Neural cell (in vitro differentiated cells): ENCODE data around the gene MAD1L1.

Experiments
- EZH2 ChIP-seq: fragments of 200-600, 300-800 bp; shearing (Covaris generic), sonication (generic); IDR thresholded peaks from 2 replicates; pipeline ENCODE4 v1.6.1; 2014; ENCODE audit warnings: antibody characterized with exemption, low read length, borderline replicate concordance, mild to moderate bottlenecking; ENCODE audit not compliant: insufficient read depth, poor library complexity, severe bottlenecking
- MXI1 ChIP-seq: fragments of 450-650 bp; conservative IDR thresholded peaks from 2 replicates; pipeline ENCODE4 v1.6.1; 2014; ENCODE audit warnings: antibody characterized with exemption, mild to moderate bottlenecking; ENCODE audit not compliant: poor library complexity, severe bottlenecking
- POLR2AphosphoS5 ChIP-seq: IDR thresholded peaks from 2 replicates; pipeline ENCODE4 v1.6.1; 2012
- REST ChIP-seq: IDR thresholded peaks from 2 replicates; pipeline ENCODE4 v1.6.1; 2012; ENCODE audit warnings: borderline replicate concordance
- TF ChIP-seq, protein P1 (sequence below): fragments of 450-650 bp; IDR thresholded peaks from 2 replicates; pipeline ENCODE4 v1.5.1; 2014; ENCODE audit warnings: antibody characterized with exemption, mild to moderate bottlenecking, moderate library complexity; ENCODE audit not compliant: poor library complexity, severe bottlenecking

DNA sequence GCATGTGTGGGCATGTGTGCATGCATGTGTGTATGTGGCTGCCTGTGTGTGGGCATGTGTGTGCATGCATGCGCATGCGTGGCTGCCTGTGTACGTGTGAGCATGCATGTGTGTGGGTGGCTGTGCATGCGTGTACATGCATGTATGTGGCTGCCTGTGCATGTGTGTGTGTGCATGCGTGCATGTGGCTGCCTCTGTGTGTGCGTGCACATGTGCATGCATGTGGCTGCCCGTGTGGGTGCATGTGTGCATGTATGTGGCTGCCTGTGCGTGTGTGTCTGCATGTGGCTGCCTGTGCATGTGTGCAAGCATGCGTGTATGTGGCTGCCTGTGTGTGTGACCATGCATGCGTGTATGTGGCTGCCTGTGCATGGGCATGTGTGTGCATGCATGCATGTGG lies 345.5 kb downstream of the MAD1L1 start:
- TF ChIP-seq, protein P1, sequence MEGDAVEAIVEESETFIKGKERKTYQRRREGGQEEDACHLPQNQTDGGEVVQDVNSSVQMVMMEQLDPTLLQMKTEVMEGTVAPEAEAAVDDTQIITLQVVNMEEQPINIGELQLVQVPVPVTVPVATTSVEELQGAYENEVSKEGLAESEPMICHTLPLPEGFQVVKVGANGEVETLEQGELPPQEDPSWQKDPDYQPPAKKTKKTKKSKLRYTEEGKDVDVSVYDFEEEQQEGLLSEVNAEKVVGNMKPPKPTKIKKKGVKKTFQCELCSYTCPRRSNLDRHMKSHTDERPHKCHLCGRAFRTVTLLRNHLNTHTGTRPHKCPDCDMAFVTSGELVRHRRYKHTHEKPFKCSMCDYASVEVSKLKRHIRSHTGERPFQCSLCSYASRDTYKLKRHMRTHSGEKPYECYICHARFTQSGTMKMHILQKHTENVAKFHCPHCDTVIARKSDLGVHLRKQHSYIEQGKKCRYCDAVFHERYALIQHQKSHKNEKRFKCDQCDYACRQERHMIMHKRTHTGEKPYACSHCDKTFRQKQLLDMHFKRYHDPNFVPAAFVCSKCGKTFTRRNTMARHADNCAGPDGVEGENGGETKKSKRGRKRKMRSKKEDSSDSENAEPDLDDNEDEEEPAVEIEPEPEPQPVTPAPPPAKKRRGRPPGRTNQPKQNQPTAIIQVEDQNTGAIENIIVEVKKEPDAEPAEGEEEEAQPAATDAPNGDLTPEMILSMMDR: no peak
- no peak for TF ChIP-seq EZH2
- TF ChIP-seq POLR2AphosphoS5: no peak
- no peak for TF ChIP-seq MXI1
- TF ChIP-seq REST: no peak
